NCI-H1417 (cell line): ENCODE data around the gene GPATCH4.
"Not testable (repeated sequence)": the region's sequence is repeated elsewhere in the genome, so short reads cannot be mapped to it uniquely, and the experiment has no call there.

Experiments
- DNase-seq, 3 experiments: peaks; one replicate each; lab custom pipeline; 2025; lab: John Stamatoyannopoulos, UW

Gene GPATCH4

DNA sequence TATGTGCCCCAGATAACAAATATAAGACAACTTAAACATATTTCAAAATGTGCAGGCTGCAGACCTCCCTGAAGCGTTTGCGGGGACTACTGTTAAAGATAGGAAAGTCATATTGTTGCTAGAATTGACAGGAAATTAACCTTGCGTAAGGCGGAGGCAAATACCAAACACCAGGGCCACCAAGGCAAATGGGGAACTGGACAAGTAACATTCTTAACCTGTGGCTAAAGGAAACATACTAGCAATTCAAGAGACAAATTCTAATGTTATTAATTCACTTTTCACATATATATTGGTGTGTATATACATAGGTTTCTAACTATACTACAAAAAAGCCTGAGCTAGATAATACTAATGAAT lies 24.8 kb upstream of the GPATCH4 start:
- no peak for DNase-seq

GRCh38 chr1:156625436-156626078 lies 24.3 kb upstream of the GPATCH4 start:
- DNase-seq: peak; percentile 39 to 73 (median 59)

- peak in 2 of 3 experiments; percentile 36 to 38 for DNase-seq
Measured at GRCh38 chr1:156624814-156625435, 23.6 kb upstream of the GPATCH4 start.

DNA sequence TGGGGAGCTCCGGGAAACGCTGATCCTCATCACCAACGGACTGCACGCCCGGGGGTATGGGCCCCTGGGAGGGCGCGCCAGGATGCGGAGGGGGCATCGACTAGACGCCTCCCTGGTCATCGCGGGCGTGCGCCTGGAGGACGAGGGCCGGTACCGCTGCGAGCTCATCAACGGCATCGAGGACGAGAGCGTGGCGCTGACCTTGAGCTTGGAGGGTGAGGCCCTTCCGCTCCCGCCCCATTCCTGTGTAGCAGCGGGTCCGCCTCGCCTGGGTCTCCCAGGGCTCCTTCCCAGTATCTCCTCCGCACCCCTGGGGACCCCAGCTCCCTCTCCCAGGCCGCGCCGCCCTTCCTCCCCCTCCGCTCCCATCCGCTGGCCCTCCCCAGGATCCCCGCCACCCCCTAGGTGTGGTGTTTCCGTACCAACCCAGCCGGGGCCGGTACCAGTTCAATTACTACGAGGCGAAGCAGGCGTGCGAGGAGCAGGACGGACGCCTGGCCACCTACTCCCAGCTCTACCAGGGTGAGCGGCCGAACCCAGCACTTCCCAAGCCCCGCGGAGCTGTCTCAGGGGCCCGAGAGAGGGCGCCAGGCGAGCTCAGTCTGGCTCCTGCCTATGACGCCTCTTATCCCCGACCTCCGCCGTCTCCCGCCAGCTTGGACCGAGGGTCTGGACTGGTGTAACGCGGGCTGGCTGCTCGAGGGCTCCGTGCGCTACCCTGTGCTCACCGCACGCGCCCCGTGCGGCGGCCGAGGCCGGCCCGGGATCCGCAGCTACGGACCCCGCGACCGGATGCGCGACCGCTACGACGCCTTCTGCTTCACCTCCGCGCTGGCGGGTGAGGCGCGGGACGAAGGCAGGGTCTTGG lies 22.9 kb upstream of the GPATCH4 start:
- DNase-seq: peak in 2 of 3 experiments; percentile 63 to 68

GRCh38 chr1:156622581-156623297 lies 21.5 kb upstream of the GPATCH4 start:
- DNase-seq: no peak

DNA sequence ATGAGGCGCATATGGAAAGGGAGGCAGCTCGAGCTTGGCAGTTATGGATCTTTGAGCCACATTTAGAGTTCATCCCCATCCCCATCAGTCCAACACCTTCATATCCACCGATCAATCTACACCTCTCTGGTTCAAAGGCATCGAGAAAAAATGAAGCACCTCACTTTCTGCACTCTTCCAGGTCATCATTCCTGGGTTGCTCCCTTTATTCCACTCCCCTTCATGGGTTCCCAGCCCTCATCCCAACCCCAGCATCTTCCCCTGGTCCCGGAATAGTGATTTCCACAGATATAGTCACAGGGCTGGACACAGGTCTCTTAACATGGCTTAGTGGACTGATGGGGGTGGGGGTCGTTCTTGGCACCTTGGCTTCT lies 18.3 kb upstream of the GPATCH4 start:
- DNase-seq: no peak

DNA sequence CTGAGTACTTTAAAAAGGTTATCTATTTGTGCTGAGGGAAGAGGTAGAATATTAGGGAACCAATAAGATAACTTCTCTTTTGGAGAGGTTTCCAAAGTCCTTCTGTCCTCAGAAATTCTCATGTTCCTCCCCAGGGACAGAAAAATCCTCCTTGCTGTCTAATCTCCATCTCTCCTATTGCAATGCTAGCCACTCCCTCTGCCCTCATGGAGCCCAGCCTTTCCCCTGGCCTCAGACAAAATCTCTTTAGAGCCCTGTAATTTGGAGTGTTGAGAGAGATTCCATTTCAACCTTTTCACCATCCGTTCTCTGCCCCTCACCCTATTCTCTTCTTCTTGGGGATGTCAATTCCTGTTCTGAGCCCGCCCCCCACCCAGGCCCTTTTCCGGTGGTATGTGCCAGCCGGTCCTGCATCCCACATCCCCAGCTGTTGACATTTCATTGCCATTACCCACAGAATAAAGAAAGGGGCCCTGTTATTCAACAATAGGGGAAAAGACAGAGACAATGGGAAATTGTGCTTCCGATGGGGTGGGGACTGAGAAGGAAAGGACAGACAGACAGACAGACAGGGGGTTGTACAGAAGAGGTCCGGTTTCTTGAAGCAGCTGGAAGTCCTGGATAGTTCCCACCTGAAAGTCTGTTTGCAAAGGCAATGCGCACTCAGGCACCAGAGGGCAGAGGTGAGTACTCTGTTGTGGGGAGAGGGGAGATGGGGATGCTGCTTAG lies 17.7 kb upstream of the GPATCH4 start, which contains the start of gene HAPLN2:
Gene HAPLN2, plus strand, starts transcription at position 563 of the 729 bp plus-strand sequence. CDS start 4,076 bp downstream, outside the sequence.
- peak; percentile 42 to 61 (median 50) for DNase-seq

DNA sequence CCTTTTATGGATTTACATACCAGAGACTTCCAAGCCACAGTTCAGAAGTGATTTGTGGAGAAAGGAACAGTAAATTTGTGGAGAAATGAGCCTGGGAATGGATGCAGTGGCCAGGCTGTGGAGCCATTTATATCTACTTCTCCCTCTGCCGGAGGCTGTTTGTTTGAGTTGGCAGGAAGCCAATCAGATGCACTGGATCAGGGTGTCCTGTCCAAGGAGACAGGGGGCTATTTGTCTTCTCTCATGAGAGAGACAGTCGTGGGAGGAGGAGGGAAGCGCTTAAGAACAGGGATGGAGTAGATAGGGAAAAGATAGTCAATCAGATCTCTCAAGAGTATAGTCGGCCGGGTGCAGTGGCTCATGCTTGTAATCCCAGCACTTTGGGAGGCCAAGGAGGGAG lies 15.2 kb upstream of the GPATCH4 start:
- DNase-seq: peak; percentile 73 to 92 (median 91)

GRCh38 chr1:156615946-156616345 lies 14.7 kb upstream of the GPATCH4 start:
- no peak for DNase-seq

- DNase-seq: no peak
Measured at GRCh38 chr1:156612666-156613065, 11.4 kb upstream of the GPATCH4 start.

- DNase-seq: not testable (repeated sequence)
Measured at GRCh38 chr1:156610072-156610471, 8.8 kb upstream of the GPATCH4 start.

GRCh38 chr1:156608981-156609380 lies 7.7 kb upstream of the GPATCH4 start:
- DNase-seq: peak; percentile 64 to 84 (median 69)

DNA sequence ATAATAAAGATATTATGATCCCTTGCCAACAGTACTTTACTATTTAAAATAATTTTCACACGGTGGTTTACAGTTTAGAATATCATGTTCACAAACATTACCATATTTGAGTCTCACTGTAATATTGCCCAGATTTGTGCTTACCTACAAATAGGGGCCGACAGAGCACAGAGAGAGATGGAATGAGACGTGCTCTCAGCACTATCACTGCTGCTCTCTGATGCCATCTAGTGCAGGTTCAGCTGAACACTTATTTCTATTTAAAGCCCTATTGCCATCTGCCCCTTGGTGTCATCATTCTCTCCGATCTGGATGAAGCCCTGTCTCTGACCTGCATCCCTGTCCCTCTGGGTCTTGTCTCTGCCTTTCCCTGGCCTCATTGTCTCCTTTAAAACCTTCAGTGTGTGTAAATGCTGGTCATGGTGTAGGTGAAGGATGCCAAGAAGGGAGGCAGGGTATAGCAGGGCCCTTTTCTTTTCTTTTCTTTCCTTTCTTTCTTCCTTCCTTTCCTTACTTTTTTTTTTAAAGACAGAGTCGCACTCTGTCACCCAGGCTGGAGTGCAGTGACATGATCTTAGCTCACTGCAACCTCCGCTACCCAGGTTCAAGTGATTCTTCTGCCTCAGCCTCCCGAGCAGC lies 6.9 kb upstream of the GPATCH4 start:
- DNase-seq: peak; percentile 63 to 87 (median 86)

- not testable (repeated sequence) for DNase-seq
Measured at GRCh38 chr1:156607344-156607743, 6.1 kb upstream of the GPATCH4 start.

GRCh38 chr1:156602557-156602993 lies 1.3 kb upstream of the GPATCH4 start:
- no peak for DNase-seq

GRCh38 chr1:156601892-156602291 lies 613 bp upstream of the GPATCH4 start:
- peak in 1 of 3 experiments; percentile 44 for DNase-seq

DNA sequence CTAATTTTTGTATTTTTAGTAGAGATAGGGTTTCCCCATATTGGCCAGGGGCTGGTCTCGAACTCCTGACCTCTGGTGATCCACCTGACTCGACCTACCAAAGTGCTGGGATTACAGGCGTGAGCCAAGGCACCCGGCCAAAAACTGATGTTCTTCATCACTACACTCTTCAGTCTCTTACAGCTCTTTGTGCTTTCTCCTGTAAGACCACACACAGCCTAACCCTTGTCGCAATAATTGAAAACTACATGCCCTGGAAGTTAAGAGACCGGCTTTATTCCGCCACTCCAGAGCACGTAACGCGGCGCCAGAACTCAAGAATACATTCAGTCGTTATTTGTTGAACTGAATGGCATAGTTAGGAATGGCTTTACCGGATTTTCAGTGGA lies 552 bp downstream of the GPATCH4 start:
- DNase-seq: no peak

- no peak for DNase-seq
Measured at GRCh38 chr1:156599811-156600210, 1.5 kb downstream of the GPATCH4 start.

GRCh38 chr1:156598731-156599432 lies 2.4 kb downstream of the GPATCH4 start:
- no peak for DNase-seq

DNA sequence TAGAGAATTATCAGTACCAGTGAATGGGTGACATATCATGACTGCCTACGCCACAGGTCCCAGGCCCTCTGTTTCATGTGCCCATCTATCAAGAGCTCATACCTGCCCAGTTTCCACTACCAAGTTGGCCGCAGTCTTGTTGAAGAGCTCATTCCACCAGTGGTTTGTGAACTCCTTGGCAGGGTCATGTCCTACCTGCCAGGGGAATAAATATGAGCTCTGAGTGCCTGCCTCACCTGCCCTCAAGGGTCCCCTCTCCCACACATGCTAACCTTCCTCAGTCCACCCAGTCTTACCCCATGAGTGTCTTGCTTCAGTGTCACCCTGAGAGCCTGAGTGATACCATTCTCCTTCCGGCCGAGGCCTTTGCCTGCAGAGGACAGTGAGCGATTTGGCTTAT lies 3.2 kb downstream of the GPATCH4 start:
- DNase-seq: no peak
